Chondrocyte (in vitro differentiated cells): ENCODE results near the gene SPSB1. TPM values are rescaled to one million over a fixed set of nuclear protein-coding genes. Genes with fewer than 3 reads are reported as not detected.

Experiments used
- DNase-seq: peaks from one replicate; pipeline ENCODE4 v3.0.0; 2021; ENCODE audit warnings: mixed read lengths, low spot score
- H3K27ac Mint-ChIP-seq: one replicate; pipeline ENCODE4 v1.8.0; 2021; ENCODE audit warnings: mild to moderate bottlenecking, moderate library complexity, mixed read lengths; ENCODE audit not compliant: unreplicated experiment
- H3K27me3 Mint-ChIP-seq: 2 replicates; pipeline ENCODE4 v1.8.0; 2021; ENCODE audit warnings: low read depth, mixed read lengths
- H3K36me3 Mint-ChIP-seq: 2 replicates; pipeline ENCODE4 v1.8.0; 2021; ENCODE audit warnings: low read depth, mixed read lengths
- H3K4me1 Mint-ChIP-seq: 2 replicates; pipeline ENCODE4 v1.8.0; 2021; ENCODE audit warnings: low read depth, mild to moderate bottlenecking, mixed read lengths
- H3K4me3 Mint-ChIP-seq: one replicate; pipeline ENCODE4 v1.8.0; 2021; ENCODE audit warnings: mild to moderate bottlenecking, moderate library complexity, mixed read lengths; ENCODE audit not compliant: unreplicated experiment
- H3K9me3 Mint-ChIP-seq: 2 replicates; pipeline ENCODE4 v1.8.0; 2021; ENCODE audit warnings: low read depth, mixed read lengths
- total RNA-seq: library from RNA; stranded (reverse); gene quantifications from 3 replicates; pipeline ENCODE4 v1.2.1, GENCODE V29; 2021
- TF ChIP-seq, protein P1 (sequence below): fragments of 200-600 bp; sonication (generic); IDR thresholded peaks from 2 replicates; pipeline ENCODE4 v1.5.0; 2021; ENCODE audit warnings: antibody characterized with exemption, mild to moderate bottlenecking, moderate library complexity

Gene SPSB1
- total RNA-seq, 1 donor from 2014 or later, result 173 TPM

- H3K4me3 Mint-ChIP-seq, result no peak overlapping the region
- peak overlapping the region; percentile 33 for H3K27ac Mint-ChIP-seq
- no peaks in the 10 kb centered on the region for H3K27me3 Mint-ChIP-seq
- H3K4me1 Mint-ChIP-seq, result peaks cover 45% of the 10 kb centered on the region
- H3K9me3 Mint-ChIP-seq, result no peaks in the 10 kb centered on the region
- DNase-seq, result no peak
- TF ChIP-seq, protein P1, sequence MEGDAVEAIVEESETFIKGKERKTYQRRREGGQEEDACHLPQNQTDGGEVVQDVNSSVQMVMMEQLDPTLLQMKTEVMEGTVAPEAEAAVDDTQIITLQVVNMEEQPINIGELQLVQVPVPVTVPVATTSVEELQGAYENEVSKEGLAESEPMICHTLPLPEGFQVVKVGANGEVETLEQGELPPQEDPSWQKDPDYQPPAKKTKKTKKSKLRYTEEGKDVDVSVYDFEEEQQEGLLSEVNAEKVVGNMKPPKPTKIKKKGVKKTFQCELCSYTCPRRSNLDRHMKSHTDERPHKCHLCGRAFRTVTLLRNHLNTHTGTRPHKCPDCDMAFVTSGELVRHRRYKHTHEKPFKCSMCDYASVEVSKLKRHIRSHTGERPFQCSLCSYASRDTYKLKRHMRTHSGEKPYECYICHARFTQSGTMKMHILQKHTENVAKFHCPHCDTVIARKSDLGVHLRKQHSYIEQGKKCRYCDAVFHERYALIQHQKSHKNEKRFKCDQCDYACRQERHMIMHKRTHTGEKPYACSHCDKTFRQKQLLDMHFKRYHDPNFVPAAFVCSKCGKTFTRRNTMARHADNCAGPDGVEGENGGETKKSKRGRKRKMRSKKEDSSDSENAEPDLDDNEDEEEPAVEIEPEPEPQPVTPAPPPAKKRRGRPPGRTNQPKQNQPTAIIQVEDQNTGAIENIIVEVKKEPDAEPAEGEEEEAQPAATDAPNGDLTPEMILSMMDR, result no peak
- peaks cover 2% of the 10 kb centered on the region for H3K36me3 Mint-ChIP-seq
Observed at GRCh38 chr1:9275161-9275560, 17.5 kb upstream of the SPSB1 start.

DNA sequence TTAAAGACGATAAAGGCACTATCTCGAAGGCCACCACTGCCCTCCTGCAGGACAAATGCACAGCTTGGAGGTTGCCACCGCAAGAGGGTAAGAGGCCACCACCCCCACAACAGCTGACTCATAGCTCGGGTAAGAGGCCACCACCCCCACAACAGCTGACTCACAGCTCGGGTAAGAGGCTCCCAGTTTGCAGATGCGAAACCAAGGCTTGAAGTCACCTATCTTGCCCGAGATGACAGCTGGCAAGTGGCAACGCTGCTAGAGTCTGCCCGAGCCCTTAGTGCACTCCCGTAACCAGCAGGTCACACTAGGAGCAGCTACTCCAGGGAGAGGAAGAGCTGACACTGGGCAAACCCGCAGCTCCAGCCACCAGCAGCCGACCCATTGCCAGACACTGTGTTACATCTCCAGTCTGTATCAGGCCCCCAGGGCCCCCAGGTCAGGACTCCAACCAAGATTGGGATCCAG, 17.1 kb upstream of the SPSB1 start:
- Mint-ChIP-seq H3K27ac (peak overlapping the region; percentile 28), H3K36me3 (peaks cover 2% of the 10 kb centered on the region), H3K27me3 (no peaks in the 10 kb centered on the region), H3K9me3 (no peaks in the 10 kb centered on the region), H3K4me1 (peaks cover 44% of the 10 kb centered on the region), H3K4me3 (peak overlapping the region; percentile 9)
- TF ChIP-seq, protein P1, result no peak
- DNase-seq, result no peak

GRCh38 chr1:9278116-9278515, 14.6 kb upstream of the SPSB1 start:
- H3K27ac Mint-ChIP-seq, result no peak overlapping the region
- DNase-seq, result no peak

GRCh38 chr1:9278585-9279153, 14.0 kb upstream of the SPSB1 start:
- Mint-ChIP-seq H3K27ac (no peak overlapping the region), H3K9me3 (no peaks in the 10 kb centered on the region), H3K4me3 (no peak overlapping the region), H3K27me3 (no peaks in the 10 kb centered on the region), H3K4me1 (peaks cover 57% of the 10 kb centered on the region), H3K36me3 (no peaks in the 10 kb centered on the region)
- TF ChIP-seq, protein P1, result no peak
- DNase-seq, result no peak

More at GRCh38 chr1:9278116-9278515, 14.6 kb upstream of the SPSB1 start:
- Mint-ChIP-seq H3K4me3 (no peak overlapping the region), H3K4me1 (peaks cover 57% of the 10 kb centered on the region), H3K36me3 (no peaks in the 10 kb centered on the region), H3K27me3 (no peaks in the 10 kb centered on the region), H3K9me3 (no peaks in the 10 kb centered on the region)
- TF ChIP-seq, protein P1, result no peak

GRCh38 chr1:9279172-9279840, 13.4 kb upstream of the SPSB1 start:
- peak overlapping the region; percentile 47 for H3K4me3 Mint-ChIP-seq
- H3K27me3 Mint-ChIP-seq, result no peaks in the 10 kb centered on the region
- TF ChIP-seq, protein P1, result no peak
- no peak for DNase-seq
- peaks cover 57% of the 10 kb centered on the region for H3K4me1 Mint-ChIP-seq
- H3K36me3 Mint-ChIP-seq, result no peaks in the 10 kb centered on the region
- peak overlapping the region; percentile 45 for H3K27ac Mint-ChIP-seq
- H3K9me3 Mint-ChIP-seq, result peaks cover 2% of the 10 kb centered on the region
